ENCODE measurements around the gene LRRN4. TPM values are rescaled to one million over a fixed set of nuclear protein-coding genes. Genes with fewer than 3 reads are reported as not detected.

The LRRN4 gene
- polyA plus RNA-seq, 1 donor from 2014 or later = 0.26 TPM

- Histone ChIP-seq H2AFZ (ENCODE audit: low read depth, low read length) (no peak overlapping the region), H3K36me3 (ENCODE audit: insufficient read depth, low read length) (no peaks in the 10 kb centered on the region), H3K9me3 (ENCODE audit: low read length) (no peaks in the 10 kb centered on the region), H3K4me2 (ENCODE audit: low read length) (peak overlapping the region; percentile 41), H3F3A (ENCODE audit: insufficient read depth, low read length, poor library complexity, severe bottlenecking) (no peaks in the 10 kb centered on the region), H3K4me3 (ENCODE audit: low read length) (peak overlapping the region; percentile 77), H3K27me3 (ENCODE audit: insufficient read depth, low read depth, low read length) (no peaks in the 10 kb centered on the region), H4K20me1 (ENCODE audit: insufficient read depth) (no peaks in the 10 kb centered on the region), H3K9me2 (ENCODE audit: insufficient read depth, low read length) (no peaks in the 10 kb centered on the region), H3K27ac (ENCODE audit: low read length) (no peak overlapping the region), H3K79me2 (replicated peaks; ENCODE audit: insufficient read depth, low read length) (peaks cover 23% of the 10 kb centered on the region), H3K9ac (ENCODE audit: low read length) (peak overlapping the region; percentile 80)
- no peak for TF ChIP-seq SMC3 (conservative IDR thresholded peaks at IDR 0.05; ENCODE audit: poor library complexity)
- no peak for TF ChIP-seq POLR2AphosphoS5 (IDR thresholded peaks at IDR 0.05)
- TF ChIP-seq EP300 (conservative IDR thresholded peaks at IDR 0.05; ENCODE audit: poor library complexity, severe bottlenecking) = no peak
- TF ChIP-seq RAD21 (conservative IDR thresholded peaks at IDR 0.05) = no peak
- TF ChIP-seq TAF1 (IDR thresholded peaks at IDR 0.05; ENCODE audit: low read depth) = no peak
- no peak for TF ChIP-seq MXI1 (conservative IDR thresholded peaks at IDR 0.05; ENCODE audit: poor library complexity, severe bottlenecking)
- TF ChIP-seq, protein P1, sequence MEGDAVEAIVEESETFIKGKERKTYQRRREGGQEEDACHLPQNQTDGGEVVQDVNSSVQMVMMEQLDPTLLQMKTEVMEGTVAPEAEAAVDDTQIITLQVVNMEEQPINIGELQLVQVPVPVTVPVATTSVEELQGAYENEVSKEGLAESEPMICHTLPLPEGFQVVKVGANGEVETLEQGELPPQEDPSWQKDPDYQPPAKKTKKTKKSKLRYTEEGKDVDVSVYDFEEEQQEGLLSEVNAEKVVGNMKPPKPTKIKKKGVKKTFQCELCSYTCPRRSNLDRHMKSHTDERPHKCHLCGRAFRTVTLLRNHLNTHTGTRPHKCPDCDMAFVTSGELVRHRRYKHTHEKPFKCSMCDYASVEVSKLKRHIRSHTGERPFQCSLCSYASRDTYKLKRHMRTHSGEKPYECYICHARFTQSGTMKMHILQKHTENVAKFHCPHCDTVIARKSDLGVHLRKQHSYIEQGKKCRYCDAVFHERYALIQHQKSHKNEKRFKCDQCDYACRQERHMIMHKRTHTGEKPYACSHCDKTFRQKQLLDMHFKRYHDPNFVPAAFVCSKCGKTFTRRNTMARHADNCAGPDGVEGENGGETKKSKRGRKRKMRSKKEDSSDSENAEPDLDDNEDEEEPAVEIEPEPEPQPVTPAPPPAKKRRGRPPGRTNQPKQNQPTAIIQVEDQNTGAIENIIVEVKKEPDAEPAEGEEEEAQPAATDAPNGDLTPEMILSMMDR (IDR thresholded peaks at IDR 0.05; ENCODE audit: poor library complexity, severe bottlenecking) = no peak
- no peak for TF ChIP-seq EZH2 (IDR thresholded peaks at IDR 0.05; ENCODE audit: borderline replicate concordance, insufficient read depth, low read length, poor library complexity, severe bottlenecking)
- TF ChIP-seq REST (IDR thresholded peaks at IDR 0.05; ENCODE audit: borderline replicate concordance) = no peak
Observed at GRCh38 chr20:6006603-6006949, 47.3 kb downstream of the LRRN4 start.

GRCh38 chr20:6000871-6001270 is 53.0 kb downstream of the LRRN4 start:
- H3K79me2 ChIP-seq (replicated peaks; ENCODE audit: insufficient read depth, low read length) = no peaks in the 10 kb centered on the region
- H3K4me3 ChIP-seq (ENCODE audit: low read length) = no peak overlapping the region
- H3K36me3 ChIP-seq (ENCODE audit: insufficient read depth, low read length) = no peaks in the 10 kb centered on the region
- no peak overlapping the region for H2AFZ ChIP-seq (ENCODE audit: low read depth, low read length)
- H3K9me3 ChIP-seq (ENCODE audit: low read length) = no peaks in the 10 kb centered on the region
- no peaks in the 10 kb centered on the region for H3K27me3 ChIP-seq (ENCODE audit: insufficient read depth, low read depth, low read length)
- H3K27ac ChIP-seq (ENCODE audit: low read length) = no peak overlapping the region
- H3K9ac ChIP-seq (ENCODE audit: low read length) = no peak overlapping the region
- no peaks in the 10 kb centered on the region for H4K20me1 ChIP-seq (ENCODE audit: insufficient read depth)
- no peak overlapping the region for H3K4me2 ChIP-seq (ENCODE audit: low read length)
- TF ChIP-seq SMC3 (conservative IDR thresholded peaks at IDR 0.05; ENCODE audit: poor library complexity) (no peak), MXI1 (conservative IDR thresholded peaks at IDR 0.05; ENCODE audit: poor library complexity, severe bottlenecking) (no peak), POLR2AphosphoS5 (IDR thresholded peaks at IDR 0.05) (no peak), EZH2 (IDR thresholded peaks at IDR 0.05; ENCODE audit: borderline replicate concordance, insufficient read depth, low read length, poor library complexity, severe bottlenecking) (no peak), REST (IDR thresholded peaks at IDR 0.05; ENCODE audit: borderline replicate concordance) (no peak), RAD21 (conservative IDR thresholded peaks at IDR 0.05) (no peak), EP300 (conservative IDR thresholded peaks at IDR 0.05; ENCODE audit: poor library complexity, severe bottlenecking) (no peak), TAF1 (IDR thresholded peaks at IDR 0.05; ENCODE audit: low read depth) (no peak)
- TF ChIP-seq, protein P1 (IDR thresholded peaks at IDR 0.05; ENCODE audit: poor library complexity, severe bottlenecking) = no peak
- H3F3A ChIP-seq (ENCODE audit: insufficient read depth, low read length, poor library complexity, severe bottlenecking) = no peaks in the 10 kb centered on the region
- no peaks in the 10 kb centered on the region for H3K9me2 ChIP-seq (ENCODE audit: insufficient read depth, low read length)

Measured in neural cell (in vitro differentiated cells).